Kidney (tissue), 14 donors: ENCODE results near the gene PRRT1. TPM values are rescaled to one million over a fixed set of nuclear protein-coding genes. Genes with fewer than 3 reads are reported as not detected.

Source experiments
- DNase-seq, 5 donors: peaks; one replicate each; pipeline ENCODE4 v3.0.0-alpha.2; 2013 to 2020
- FAIRE-seq: peaks from 2 replicates; lab custom pipeline; 2012; peaks lifted over from hg19 to GRCh38; lab: Jason Lieb, UNC
- H3K27ac ChIP-seq, 2 donors: one replicate each; pipeline ENCODE4 v1.7.0; 2013; ENCODE audit warnings: low read depth in 2 of 2, low read length in 2 of 2, inconsistent platforms in 1 of 2
- H3K27me3 ChIP-seq: one replicate; pipeline ENCODE4 v1.7.1; 2013; ENCODE audit warnings: low read length, inconsistent platforms; ENCODE audit not compliant: control insufficient read depth, insufficient read depth
- H3K36me3 ChIP-seq, 3 donors: one replicate each; pipeline versions ENCODE4 v1.7.0 to v1.7.1; 2013; ENCODE audit warnings: low read length in 3 of 3, control low read depth in 1 of 3, inconsistent platforms in 1 of 3; ENCODE audit not compliant: insufficient read depth in 3 of 3, control insufficient read depth in 2 of 3
- H3K4me1 ChIP-seq, 3 donors: one replicate each; pipeline versions ENCODE4 v1.7.0 to v1.7.1; 2013; ENCODE audit warnings: low read length in 3 of 3, inconsistent platforms in 1 of 3, low read depth in 1 of 3; ENCODE audit not compliant: control insufficient read depth in 2 of 3, insufficient read depth in 2 of 3
- H3K4me3 ChIP-seq, 3 donors: one replicate each; pipeline versions ENCODE4 v1.7.0 to v1.8.1; 2013; ENCODE audit warnings: low read length in 3 of 3, control low read depth in 1 of 3, inconsistent platforms in 1 of 3
- H3K9ac ChIP-seq, 3 donors: one replicate each; pipeline versions ENCODE4 v1.7.0 to v1.7.1; 2013; ENCODE audit warnings: low read length in 3 of 3, control low read depth in 1 of 3, inconsistent platforms in 1 of 3
- H3K9me3 ChIP-seq, 3 donors: one replicate each; pipeline versions ENCODE4 v1.7.0 to v1.7.1; 2013; ENCODE audit warnings: low read length in 3 of 3, control low read depth in 1 of 3, inconsistent platforms in 1 of 3; ENCODE audit not compliant: control insufficient read depth in 2 of 3, insufficient read depth in 1 of 3
- intact Hi-C: fragments of 100-400 bp; cut with DNase I; formaldehyde crosslinking; loops from one replicate; pipeline ENCODE4 v1.11.1; 2022
- polyA plus RNA-seq: library from polyadenylated mRNA; stranded (reverse); fragments of 350-450 nt; fragmentation: Illumina TruSeq; extraction: RNeasy Lipid Tissue Mini Kit (QIAGEN cat#74804); gene quantifications from one replicate; pipeline ENCODE4 v1.2.3, GENCODE V29; 2014; ENCODE audit warnings: low read depth, low replicate concordance; ENCODE audit not compliant: insufficient read depth
- total RNA-seq: library from RNA; stranded (reverse); fragmentation: NEBNext Ultra II Directional; extraction: Animal tissue kit (Norgen Biotek cat#: 25700); gene quantifications from one replicate; pipeline ENCODE4 v1.2.1, GENCODE V29; 2021
- TF ChIP-seq, protein P1 (sequence below): IDR thresholded peaks from 3 replicates; pipeline ENCODE4 v1.5.1; 2012; ENCODE audit warnings: mild to moderate bottlenecking, moderate library complexity, borderline replicate concordance; ENCODE audit not compliant: insufficient read depth; ENCODE audit errors: extremely low read depth
- donor health status: control.
- donor health status: control.
- donor health status: control.
- donor health status: control.
- donor health status: control.
- donor health status: DM: yes; HTN: yes; CAD: no.
- donor health status: Normal renal cell carcinoma (clear cell type).

The PRRT1 gene
- total and polyA plus RNA-seq, 2 donors from 2014 or later, result 2.4 to 4.0 TPM

DNA sequence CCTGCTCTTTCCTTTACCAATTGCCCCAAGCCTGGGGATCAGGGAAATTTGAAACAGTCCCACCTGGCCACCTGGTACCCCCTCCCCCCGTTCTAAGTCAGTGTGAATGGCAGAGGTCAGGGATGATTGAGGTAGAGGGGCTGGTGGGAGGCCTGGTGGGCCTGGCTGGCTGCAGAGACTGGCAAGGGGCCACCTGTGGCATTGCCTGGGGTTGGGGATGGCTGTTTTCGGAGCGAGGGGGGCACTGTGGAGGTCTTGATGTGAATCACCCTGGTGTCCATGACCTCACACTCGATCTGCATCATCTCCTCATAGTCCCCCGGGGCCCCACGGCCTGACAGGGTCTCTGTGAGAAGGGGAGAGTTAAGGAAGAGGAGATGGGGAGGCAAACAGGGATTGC is 36.1 kb downstream of the PRRT1 start:
- H3K27ac ChIP-seq, result no peak overlapping the region
- H3K27me3 ChIP-seq, result no peaks in the 10 kb centered on the region
- peaks cover 6 to 21% (median 11%) of the 10 kb centered on the region in 3 donors for H3K4me1 ChIP-seq
- H3K36me3 ChIP-seq, result peaks cover 7 to 45% (median 26%) of the 10 kb centered on the region in 3 donors
- FAIRE-seq, result no peak
- no peak overlapping the region for H3K9ac ChIP-seq
- DNase-seq, result no peak
- H3K4me3 ChIP-seq, result no peak overlapping the region
- TF ChIP-seq, protein P1, sequence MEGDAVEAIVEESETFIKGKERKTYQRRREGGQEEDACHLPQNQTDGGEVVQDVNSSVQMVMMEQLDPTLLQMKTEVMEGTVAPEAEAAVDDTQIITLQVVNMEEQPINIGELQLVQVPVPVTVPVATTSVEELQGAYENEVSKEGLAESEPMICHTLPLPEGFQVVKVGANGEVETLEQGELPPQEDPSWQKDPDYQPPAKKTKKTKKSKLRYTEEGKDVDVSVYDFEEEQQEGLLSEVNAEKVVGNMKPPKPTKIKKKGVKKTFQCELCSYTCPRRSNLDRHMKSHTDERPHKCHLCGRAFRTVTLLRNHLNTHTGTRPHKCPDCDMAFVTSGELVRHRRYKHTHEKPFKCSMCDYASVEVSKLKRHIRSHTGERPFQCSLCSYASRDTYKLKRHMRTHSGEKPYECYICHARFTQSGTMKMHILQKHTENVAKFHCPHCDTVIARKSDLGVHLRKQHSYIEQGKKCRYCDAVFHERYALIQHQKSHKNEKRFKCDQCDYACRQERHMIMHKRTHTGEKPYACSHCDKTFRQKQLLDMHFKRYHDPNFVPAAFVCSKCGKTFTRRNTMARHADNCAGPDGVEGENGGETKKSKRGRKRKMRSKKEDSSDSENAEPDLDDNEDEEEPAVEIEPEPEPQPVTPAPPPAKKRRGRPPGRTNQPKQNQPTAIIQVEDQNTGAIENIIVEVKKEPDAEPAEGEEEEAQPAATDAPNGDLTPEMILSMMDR, result no peak
- H3K9me3 ChIP-seq, result no peaks in the 10 kb centered on the region
- intact Hi-C loops, result no loop called here

DNA sequence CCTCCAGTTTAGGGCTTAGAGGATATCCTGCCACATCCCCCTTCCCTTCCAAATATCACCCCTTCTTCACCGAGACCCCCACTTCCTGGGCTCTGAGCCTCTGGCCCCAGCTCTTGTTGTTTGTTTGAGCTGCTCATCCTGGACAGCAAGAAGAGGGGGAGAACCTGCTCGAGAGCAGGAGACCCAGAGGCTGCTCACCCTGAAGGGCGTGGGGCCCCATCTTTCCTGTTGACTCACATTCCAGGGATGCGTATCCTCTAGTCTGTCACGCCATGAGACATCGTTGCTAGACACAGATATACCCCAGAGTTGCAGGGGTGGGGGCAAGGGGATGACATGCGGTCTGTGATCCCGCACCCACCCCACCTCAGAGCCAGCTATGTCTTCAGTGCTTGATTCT is 36.9 kb downstream of the PRRT1 start:
- Histone ChIP-seq H3K36me3 (peaks cover 6 to 42% (median 25%) of the 10 kb centered on the region in 3 donors), H3K27ac (peak overlapping the region; percentile 7 to 16), H3K4me3 (no peak overlapping the region), H3K4me1 (peaks cover 6 to 23% (median 11%) of the 10 kb centered on the region in 3 donors), H3K9me3 (no peaks in the 10 kb centered on the region), H3K27me3 (no peaks in the 10 kb centered on the region), H3K9ac (no peak overlapping the region)
- TF ChIP-seq, protein P1, result no peak
- no peak for FAIRE-seq
- intact Hi-C loops, result no loop called here
- no peak for DNase-seq

DNA sequence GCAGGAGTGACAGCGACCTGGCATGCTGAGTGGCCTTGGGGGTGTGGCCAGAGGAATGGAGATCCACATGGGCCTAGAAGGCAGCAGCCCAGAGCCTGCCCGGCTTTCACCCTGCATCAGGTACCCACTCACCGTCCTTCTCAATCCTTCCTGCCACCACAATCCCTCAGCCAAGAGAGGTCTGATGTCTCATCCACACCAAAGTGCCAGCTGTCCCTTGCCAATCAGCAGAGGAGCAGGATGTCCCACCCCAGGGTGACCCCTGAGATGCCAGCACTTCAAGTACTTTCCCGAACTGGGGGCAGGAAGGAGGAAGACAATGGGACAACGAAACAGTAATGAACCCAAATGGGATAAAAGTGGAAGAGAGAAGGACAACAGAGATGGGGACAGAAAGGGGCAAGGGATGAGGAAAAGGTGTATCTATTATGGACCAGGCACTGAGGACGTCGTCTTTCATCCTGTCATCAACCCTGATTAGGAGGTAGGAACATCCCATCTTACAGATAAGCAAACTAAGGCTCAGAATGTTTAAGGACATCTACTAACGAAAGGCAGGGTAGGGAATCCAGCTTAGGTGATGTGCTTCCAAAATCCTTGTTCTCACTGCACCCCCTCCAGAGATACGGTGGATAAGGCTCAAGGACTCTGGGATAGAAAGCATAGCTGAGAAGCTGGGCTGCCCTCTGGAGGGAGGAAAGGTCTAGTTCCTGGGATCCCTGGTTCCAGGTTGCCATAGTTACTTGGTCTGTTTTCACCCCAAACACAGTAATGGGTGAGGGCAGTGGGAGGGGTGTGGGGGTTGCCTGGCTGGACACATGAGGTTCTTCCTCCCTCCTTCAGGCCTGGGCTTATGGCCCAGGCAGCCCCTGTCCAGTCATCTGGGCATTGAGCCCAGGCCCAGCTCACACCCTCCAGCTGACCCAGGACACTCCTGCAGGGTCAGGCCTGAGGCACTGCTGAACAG is 38.1 kb downstream of the PRRT1 start:
- peaks cover 5 to 33% (median 25%) of the 10 kb centered on the region in 3 donors for H3K36me3 ChIP-seq

More for the DNA sequence above, 38.1 kb downstream of the PRRT1 start:
- H3K27me3 ChIP-seq, result no peaks in the 10 kb centered on the region
- peaks cover 5 to 24% (median 6%) of the 10 kb centered on the region in 3 donors for H3K4me1 ChIP-seq
- FAIRE-seq (no peak), DNase-seq (peak in 4 of 5 donors; percentile 58 to 94 (median 70))
- intact Hi-C loops, result no loop called here
- H3K9ac ChIP-seq, result no peak overlapping the region
- H3K4me3 ChIP-seq, result no peak overlapping the region
- no peaks in the 10 kb centered on the region for H3K9me3 ChIP-seq
- H3K27ac ChIP-seq, result peak overlapping the region; percentile 68 to 78
- TF ChIP-seq, protein P1, result peak; percentile 34
